ENCODE data around the gene LAX1.

- TF ChIP-seq GATA3 (IDR thresholded peaks at IDR 0.05; ENCODE audit: low read depth, low read length): no peak
- TF ChIP-seq GATA2 (IDR thresholded peaks at IDR 0.05; ENCODE audit: low read depth, low read length): no peak
These were observed 47.9 kb upstream of the LAX1 start for GRCh38 chr1:203717120-203717519.
